T-helper 1 cell treated with Interleukin-12 subunit alpha and Interleukin-12 subunit beta and Interleukin-4 antibody, amounts not matched to agents 30 ng/mL and 1 ng/mL, for 36 hours (primary cell): ENCODE measurements around the gene C12orf57. TPM values are rescaled to one million over a fixed set of nuclear protein-coding genes. Genes with fewer than 3 reads are reported as not detected.
"Not testable (repeated sequence)": the region's sequence is repeated elsewhere in the genome, so short reads cannot be mapped to it uniquely, and the experiment has no call there.

Experiments
- intact Hi-C: fragments of 100-400 bp; cut with micrococcal nuclease; formaldehyde crosslinking; loops from one replicate; pipeline ENCODE4 v1.15.1; 2024
- total RNA-seq: library from RNA; stranded (reverse); gene quantifications from 2 replicates; pipeline ENCODE4 v1.2.3, GENCODE V29; 2022

Gene C12orf57, protein sequence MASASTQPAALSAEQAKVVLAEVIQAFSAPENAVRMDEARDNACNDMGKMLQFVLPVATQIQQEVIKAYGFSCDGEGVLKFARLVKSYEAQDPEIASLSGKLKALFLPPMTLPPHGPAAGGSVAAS
- 126 and 140 TPM in 2 replicates for total RNA-seq

- intact Hi-C loops: loop anchor here (1.0 to 2.0 kb wide), 13 partner anchors 8 to 281 kb away; partner anchors contain the start of genes C1R, C1RL, CDCA3 and EMG1
Observed at GRCh38 chr12:6943722-6944380, at the start of gene C12orf57, which contains the start of gene RNU7-1. Gene C12orf57 (plus strand): TSS chr12:6944022. CDS start chr12:6944122, 100 bp downstream. Gene RNU7-1 (plus strand): TSS chr12:6943816.

GRCh38 chr12:6894321-6894720, 49.5 kb upstream of the C12orf57 start:
- intact Hi-C loops: no loop called here

GRCh38 chr12:6896846-6897435, 46.9 kb upstream of the C12orf57 start:
- intact Hi-C loops: no loop called here

DNA sequence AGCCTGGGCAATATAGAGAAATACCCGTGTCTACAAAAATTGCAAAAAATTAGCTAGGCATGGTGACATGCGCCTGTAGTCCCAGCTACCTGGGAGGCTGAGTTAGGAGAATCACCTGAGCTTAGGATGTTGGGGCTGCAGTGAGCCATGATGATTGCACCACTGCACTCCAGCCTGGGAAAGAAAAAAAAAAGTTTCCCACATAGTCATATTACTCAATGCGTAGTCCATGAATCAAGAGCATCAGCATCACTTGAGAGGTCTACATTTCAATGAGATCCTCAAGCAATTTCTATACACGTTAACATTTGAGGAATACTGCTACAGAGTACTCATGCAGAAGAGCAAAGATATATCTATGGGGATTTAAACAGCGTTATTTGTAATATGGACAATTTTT, 44.4 kb upstream of the C12orf57 start:
- intact Hi-C loops: no loop called here

GRCh38 chr12:6899837-6900519, 43.8 kb upstream of the C12orf57 start:
- intact Hi-C loops: no loop called here

- intact Hi-C loops: no loop called here
Observed at GRCh38 chr12:6902448-6902847, 41.4 kb upstream of the C12orf57 start.

DNA sequence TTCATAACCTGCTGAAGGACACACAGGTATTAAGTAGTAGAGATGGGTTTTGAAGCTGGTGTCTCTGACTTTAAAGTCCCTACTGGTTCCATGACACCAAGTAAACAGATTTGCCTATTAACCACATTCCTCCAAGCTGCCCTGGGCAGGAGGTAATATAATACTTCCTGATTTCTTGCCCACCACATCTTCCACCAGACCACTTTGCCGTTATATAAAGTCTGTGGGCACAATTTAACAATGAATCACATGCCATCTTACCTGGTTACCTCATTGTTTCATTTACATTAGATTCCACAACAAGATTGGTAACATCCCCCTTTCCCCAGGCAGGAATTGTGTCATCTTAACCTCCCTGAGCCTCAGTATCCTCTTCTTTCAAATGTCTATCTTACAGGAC, 40.1 kb upstream of the C12orf57 start:
- intact Hi-C loops: loop anchor here (1.0 to 2.0 kb wide), 10 partner anchors 11 to 1339 kb away; partner anchors contain the start of genes COPS7A, EMG1, ENO2 and LPCAT3

DNA sequence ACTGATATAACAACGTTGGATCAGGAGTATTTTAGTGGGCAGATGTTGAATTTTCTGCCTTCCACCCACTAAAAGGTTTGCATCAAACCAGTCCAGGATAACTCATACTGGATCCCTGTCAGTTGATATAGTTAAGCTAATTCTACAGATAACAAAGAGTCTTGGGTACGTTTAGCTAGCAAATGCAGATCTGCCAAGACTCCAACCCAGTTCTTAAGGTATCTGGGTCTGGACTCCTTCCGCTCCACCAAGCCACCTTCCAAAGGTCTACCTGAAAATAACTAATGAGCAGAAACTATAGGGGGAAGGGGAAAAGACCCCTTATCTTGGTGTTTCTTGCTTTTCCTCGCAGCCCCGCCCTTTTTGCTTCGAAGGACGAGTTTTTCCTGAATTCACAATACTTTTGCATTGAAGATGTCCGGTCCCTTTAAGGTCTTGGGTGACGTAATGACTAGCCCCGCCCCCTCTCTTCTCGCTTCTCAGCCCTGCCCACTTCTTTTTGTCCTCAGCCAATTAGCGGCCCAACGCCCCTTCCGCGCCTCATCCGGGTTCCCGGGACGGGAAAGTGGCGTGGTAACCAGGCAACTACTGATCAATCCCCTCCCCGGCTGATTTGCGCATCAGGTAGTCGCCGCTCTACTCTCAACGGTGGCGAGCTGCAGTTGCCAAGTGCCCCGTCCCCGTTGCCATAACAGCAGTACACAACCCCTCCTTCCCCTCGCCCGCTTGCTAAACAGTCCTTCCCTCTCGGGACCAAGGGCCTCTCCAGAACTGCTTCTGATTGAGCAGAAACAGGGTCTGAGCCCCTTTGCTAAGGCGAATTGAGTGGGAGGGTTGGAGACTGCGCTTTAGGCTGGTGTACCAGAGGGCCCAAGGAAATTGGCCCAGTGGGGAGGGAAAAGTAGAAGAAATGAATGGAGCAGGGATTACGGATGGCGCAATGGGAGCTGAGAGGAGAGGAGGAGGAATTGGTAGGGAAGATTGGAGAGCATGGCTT, 39.2 kb upstream of the C12orf57 start, which contains the start of gene LRRC23:
Gene LRRC23, plus strand, starts transcription at position 543 of the 997 bp plus-strand sequence. CDS start 812 bp downstream, outside the sequence.
- intact Hi-C loops: loop anchor here (1.0 to 2.0 kb wide), 10 partner anchors 10 to 1338 kb away; partner anchors contain the start of genes COPS7A, EMG1, ENO2 and LPCAT3

DNA sequence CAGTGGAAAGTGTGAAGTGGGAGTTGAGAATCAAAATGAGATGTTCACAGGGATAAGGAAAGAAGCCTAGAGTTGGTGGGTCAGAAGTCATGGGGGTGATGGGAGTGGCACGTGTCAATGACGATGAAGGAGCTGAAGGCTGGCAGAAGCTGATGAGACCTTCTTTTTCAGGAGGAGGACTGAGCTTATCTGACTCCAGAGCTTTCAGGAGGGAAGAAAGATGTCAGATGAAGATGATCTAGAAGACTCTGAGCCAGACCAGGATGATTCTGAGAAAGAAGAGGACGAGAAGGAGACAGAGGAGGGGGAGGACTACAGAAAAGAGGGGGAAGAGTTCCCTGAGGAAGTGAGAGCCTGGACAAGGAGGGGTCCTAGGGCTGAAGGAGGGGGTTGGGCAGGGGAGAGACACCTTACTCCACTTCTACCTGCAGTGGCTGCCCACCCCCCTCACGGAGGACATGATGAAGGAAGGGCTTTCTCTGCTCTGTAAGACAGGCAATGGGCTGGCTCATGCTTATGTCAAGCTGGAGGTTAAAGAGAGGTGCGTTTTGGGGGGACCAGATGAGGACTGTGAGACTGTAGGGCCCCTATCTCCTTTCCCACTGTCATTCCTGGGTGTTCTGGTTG, 38.3 kb upstream of the C12orf57 start:
- intact Hi-C loops: loop anchor here (2.0 kb wide), 1 partner anchor 1337 kb away; no protein-coding TSS in a partner anchor

DNA sequence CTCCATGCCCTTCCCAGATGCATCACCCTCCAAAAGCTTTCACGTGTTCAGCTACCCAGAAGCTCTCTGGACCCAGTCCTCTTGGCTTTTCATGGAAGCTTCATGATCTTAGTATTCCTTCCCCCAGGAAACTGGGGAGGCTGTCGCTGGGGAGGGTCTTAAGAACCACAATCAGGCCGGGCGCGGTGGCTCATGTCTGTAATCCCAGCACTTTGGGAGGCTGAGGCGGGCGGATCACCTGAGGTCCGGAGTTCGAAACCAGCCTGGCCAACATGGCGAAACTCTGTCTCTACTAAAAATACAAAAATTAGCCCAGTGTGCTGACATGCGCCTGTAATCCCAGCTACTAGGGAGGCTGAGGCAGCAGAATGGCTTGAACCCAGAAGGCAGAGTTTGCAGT, 35.7 kb upstream of the C12orf57 start:
- intact Hi-C loops: not testable (repeated sequence)

DNA sequence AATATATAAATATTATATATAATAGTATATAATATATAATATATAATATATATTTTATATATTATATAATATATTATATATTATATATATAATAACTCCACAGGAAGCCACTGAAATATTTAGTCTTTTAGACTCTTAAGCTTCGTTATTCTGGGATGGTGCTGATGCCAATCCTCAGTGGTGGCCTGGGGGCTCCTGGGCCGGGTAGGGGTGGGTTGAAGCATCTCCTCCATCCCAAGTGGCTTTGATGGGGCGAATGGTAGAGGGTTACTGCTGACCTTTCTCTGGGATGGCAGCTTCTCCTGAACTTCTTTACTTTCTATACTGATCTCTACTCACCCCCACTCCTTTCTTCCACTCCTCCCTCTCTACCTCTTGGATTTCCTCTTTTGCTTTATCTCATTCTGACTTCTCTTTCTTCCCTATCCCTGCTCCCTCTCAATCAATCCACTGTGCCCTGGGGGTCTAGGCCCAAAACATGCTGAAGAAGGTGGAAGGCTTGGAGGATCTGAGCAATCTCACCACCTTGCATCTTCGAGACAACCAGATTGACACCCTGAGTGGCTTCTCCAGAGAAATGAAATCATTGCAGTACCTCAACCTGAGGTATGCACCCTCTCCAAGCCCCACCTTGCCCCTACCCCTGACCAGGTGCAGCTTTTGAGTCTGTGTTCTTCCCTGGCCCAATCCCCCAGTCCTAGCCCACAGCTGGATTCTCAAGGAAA, 34.2 kb upstream of the C12orf57 start:
- intact Hi-C loops: no loop called here

DNA sequence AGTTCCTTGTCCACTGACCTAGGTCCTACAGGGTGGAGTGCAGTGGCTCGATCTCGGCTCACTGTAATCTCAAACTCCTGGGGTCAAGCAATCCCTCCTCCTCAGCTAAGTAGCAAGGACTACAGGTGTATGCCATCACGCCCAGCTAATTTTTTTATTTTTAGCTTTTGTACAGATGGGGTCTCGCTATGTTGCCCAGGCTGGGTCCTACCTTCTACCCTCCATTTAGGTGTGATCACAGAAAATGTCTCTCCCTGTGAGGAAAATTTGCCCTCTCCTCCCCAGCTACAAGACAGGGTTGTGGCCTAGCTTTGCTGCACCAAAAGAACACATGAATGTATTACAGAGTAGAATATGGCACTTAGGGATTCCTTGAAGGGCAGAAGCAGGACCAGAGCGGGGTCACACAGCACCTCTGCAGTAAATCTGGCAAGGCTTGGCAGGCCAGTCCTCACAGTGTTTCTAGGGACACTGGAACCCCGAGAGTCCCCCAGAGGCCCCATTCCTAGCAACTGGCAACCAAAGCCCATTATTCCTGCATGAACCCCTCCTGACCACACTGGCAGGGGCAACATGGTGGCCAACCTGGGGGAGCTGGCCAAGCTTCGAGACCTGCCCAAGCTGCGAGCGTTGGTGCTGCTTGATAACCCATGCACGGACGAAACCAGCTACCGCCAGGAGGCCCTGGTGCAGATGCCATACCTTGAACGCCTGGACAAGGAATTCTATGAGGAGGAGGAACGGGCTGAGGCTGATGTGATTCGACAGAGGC, 31.5 kb upstream of the C12orf57 start:
- intact Hi-C loops: no loop called here

DNA sequence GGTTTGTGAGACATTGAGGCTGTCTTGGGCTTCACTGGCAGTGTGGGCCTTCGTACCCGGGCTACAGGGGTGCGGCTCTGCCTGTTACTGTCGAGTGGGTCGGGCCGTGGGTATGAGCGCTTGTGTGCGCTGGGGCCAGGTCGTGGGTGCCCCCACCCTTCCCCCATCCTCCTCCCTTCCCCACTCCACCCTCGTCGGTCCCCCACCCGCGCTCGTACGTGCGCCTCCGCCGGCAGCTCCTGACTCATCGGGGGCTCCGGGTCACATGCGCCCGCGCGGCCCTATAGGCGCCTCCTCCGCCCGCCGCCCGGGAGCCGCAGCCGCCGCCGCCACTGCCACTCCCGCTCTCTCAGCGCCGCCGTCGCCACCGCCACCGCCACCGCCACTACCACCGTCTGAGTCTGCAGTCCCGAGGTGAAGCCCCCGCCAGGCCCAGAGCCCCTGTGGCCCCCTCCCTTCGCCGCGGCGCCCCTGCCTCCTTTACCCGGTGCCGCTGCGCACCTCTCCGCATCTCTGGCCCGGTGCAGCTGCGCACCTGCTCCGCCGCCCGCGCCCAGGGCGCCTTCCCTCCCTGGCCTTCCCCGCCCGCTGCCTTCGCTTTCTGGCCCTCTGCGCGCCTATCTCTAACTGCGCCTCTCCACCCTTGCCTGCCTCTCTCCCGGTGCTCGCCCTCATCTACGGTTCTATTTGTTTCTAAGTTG, 29.4 kb upstream of the C12orf57 start, which contains the start of gene ENO2:
Gene ENO2, plus strand, starts transcription at position 335 of the 701 bp plus-strand sequence. CDS start 1,253 bp downstream, outside the sequence.
- intact Hi-C loops: loop anchor here (1.0 to 2.0 kb wide), 5 partner anchors 10 to 62 kb away; partner anchors contain the start of genes LRRC23, SPSB2 and USP5

- intact Hi-C loops: loop anchor here (1.0 to 2.0 kb wide), 5 partner anchors 9 to 63 kb away; partner anchors contain the start of genes LRRC23, SPSB2 and USP5
Observed at GRCh38 chr12:6914947-6915788, 28.7 kb upstream of the C12orf57 start.

GRCh38 chr12:6915789-6916285, 28.0 kb upstream of the C12orf57 start:
- intact Hi-C loops: loop anchor here (2.0 kb wide), 1 partner anchor 43 kb away; the partner anchor contains the start of gene SPSB2
